GM12878 (cell line): Measurements from ENCODE around the gene BIK.

Source experiments
- CBFB ChIP-seq: IDR thresholded peaks from 2 replicates; pipeline ENCODE4 v1.6.1; 2016; ENCODE audit warnings: antibody characterized with exemption, low read depth
- MTA2 ChIP-seq: fragments of 450-650 bp; IDR thresholded peaks from 2 replicates; pipeline ENCODE4 v1.6.1; 2016; ENCODE audit warnings: low read depth, mild to moderate bottlenecking, moderate library complexity
- PAX8 ChIP-seq: fragments of 450-650 bp; IDR thresholded peaks from 2 replicates; pipeline ENCODE4 v1.6.1; 2017; ENCODE audit warnings: mild to moderate bottlenecking, moderate library complexity
- RAD51 ChIP-seq: fragments of 450-650 bp; IDR thresholded peaks from 2 replicates; pipeline ENCODE4 v1.6.1; 2016; ENCODE audit warnings: moderate library complexity, mild to moderate bottlenecking, inconsistent platforms
- TF ChIP-seq, protein P1 (sequence below): IDR thresholded peaks from 2 replicates; pipeline ENCODE4 v1.6.1; 2011; ENCODE audit warnings: low read depth, low read length, improper control_type of control experiment, borderline replicate concordance
- TF ChIP-seq, protein P2 (sequence below), 3 experiments: IDR thresholded peaks in 2 of 3; conservative IDR thresholded peaks in 1 of 3; 2 replicates each; pipeline ENCODE4 v1.5.1; 2011; ENCODE audit warnings: low read depth in 3 of 3, low read length in 3 of 3, mild to moderate bottlenecking in 3 of 3, control low read depth in 2 of 3, moderate library complexity in 2 of 3, inconsistent platforms in 1 of 3, mixed read lengths in 1 of 3; ENCODE audit not compliant: control insufficient read depth in 2 of 3, insufficient read depth in 1 of 3; ENCODE audit errors: extremely low read depth in 1 of 3

DNA sequence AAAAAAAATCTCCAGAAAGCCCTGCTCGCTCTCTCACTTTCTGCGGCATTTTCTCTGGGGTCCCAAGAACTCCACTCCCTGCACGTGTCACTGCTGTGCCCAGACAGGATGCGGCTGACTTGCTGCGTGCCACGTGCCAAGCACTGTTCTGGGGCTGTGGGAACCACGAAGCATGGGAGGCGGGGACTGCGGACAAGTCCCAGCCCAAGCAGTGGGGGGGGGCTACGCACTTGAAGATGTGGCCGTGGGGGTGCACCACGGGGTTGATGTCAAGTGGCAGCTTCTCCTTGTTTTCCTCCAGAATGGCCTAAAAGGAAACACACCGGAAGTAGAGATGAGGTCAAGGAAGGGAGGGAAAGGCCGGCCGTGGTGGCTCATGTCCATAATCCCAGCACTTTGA lies 65.5 kb downstream of the BIK start:
- TF ChIP-seq MTA2 (no peak), CBFB (no peak), PAX8 (no peak), RAD51 (no peak)
- TF ChIP-seq, protein P1, sequence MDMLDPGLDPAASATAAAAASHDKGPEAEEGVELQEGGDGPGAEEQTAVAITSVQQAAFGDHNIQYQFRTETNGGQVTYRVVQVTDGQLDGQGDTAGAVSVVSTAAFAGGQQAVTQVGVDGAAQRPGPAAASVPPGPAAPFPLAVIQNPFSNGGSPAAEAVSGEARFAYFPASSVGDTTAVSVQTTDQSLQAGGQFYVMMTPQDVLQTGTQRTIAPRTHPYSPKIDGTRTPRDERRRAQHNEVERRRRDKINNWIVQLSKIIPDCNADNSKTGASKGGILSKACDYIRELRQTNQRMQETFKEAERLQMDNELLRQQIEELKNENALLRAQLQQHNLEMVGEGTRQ, result no peak
- TF ChIP-seq, protein P2, sequence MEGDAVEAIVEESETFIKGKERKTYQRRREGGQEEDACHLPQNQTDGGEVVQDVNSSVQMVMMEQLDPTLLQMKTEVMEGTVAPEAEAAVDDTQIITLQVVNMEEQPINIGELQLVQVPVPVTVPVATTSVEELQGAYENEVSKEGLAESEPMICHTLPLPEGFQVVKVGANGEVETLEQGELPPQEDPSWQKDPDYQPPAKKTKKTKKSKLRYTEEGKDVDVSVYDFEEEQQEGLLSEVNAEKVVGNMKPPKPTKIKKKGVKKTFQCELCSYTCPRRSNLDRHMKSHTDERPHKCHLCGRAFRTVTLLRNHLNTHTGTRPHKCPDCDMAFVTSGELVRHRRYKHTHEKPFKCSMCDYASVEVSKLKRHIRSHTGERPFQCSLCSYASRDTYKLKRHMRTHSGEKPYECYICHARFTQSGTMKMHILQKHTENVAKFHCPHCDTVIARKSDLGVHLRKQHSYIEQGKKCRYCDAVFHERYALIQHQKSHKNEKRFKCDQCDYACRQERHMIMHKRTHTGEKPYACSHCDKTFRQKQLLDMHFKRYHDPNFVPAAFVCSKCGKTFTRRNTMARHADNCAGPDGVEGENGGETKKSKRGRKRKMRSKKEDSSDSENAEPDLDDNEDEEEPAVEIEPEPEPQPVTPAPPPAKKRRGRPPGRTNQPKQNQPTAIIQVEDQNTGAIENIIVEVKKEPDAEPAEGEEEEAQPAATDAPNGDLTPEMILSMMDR (IDR thresholded peaks at IDR 0.05 in 2 of 3, conservative IDR thresholded peaks at IDR 0.05 in 1 of 3; ENCODE audit: control insufficient read depth in 2 of 3, extremely low read depth in 1 of 3, insufficient read depth in 1 of 3, low read depth in 3 of 3, low read length in 3 of 3), result no peak
